ENCODE data around the gene NOSIP.
A peak's percentile ranks its signal among the peaks of the same experiment; 100 is the strongest.

The NOSIP gene

GRCh38 chr19:49579947-49580263 lies 451 bp downstream of the NOSIP start:
- Histone ChIP-seq H3K27me3 (ENCODE audit: insufficient read depth, poor library complexity, severe bottlenecking) (no peaks in the 10 kb centered on the region), H3K27ac (replicated peaks) (peak overlapping the region; percentile 74), H3K4me3 (replicated peaks; ENCODE audit: insufficient read depth, low read length) (peak overlapping the region; percentile 86)
- DNase-seq (ENCODE audit: low read depth in 1 of 2, low spot score in 1 of 2) = no peak
- TF ChIP-seq POLR2AphosphoS5 (IDR thresholded peaks at IDR 0.05; ENCODE audit: low read depth) (no peak), SPI1 (IDR thresholded peaks at IDR 0.05; ENCODE audit: borderline replicate concordance, low read depth) (no peak), REST (IDR thresholded peaks at IDR 0.05; ENCODE audit: insufficient replicate concordance, low read depth) (no peak), CTCF (IDR thresholded peaks at IDR 0.05; ENCODE audit: insufficient read depth, low read length) (no peak), GABPA (IDR thresholded peaks at IDR 0.05; ENCODE audit: low read depth) (no peak)

GRCh38 chr19:49579193-49579592 lies 1.2 kb downstream of the NOSIP start:
- Histone ChIP-seq H3K27ac (replicated peaks) (no peak overlapping the region), H3K27me3 (ENCODE audit: insufficient read depth, poor library complexity, severe bottlenecking) (no peaks in the 10 kb centered on the region), H3K4me3 (replicated peaks; ENCODE audit: insufficient read depth, low read length) (peak overlapping the region; percentile 86; the same call in 1 of the 2 replicates)
- DNase-seq (ENCODE audit: low read depth in 1 of 2, low spot score in 1 of 2) = no peak
- TF ChIP-seq REST (IDR thresholded peaks at IDR 0.05; ENCODE audit: insufficient replicate concordance, low read depth) (no peak), POLR2AphosphoS5 (IDR thresholded peaks at IDR 0.05; ENCODE audit: low read depth) (no peak), GABPA (IDR thresholded peaks at IDR 0.05; ENCODE audit: low read depth) (no peak), CTCF (IDR thresholded peaks at IDR 0.05; ENCODE audit: insufficient read depth, low read length) (no peak), SPI1 (IDR thresholded peaks at IDR 0.05; ENCODE audit: borderline replicate concordance, low read depth) (no peak)

- no peak overlapping the region for H3K27ac ChIP-seq (replicated peaks)
- no peak for TF ChIP-seq GABPA (IDR thresholded peaks at IDR 0.05; ENCODE audit: low read depth)
- TF ChIP-seq SPI1 (IDR thresholded peaks at IDR 0.05; ENCODE audit: borderline replicate concordance, low read depth) = no peak
- no peak for TF ChIP-seq POLR2AphosphoS5 (IDR thresholded peaks at IDR 0.05; ENCODE audit: low read depth)
- no peak for TF ChIP-seq CTCF (IDR thresholded peaks at IDR 0.05; ENCODE audit: insufficient read depth, low read length)
- TF ChIP-seq REST (IDR thresholded peaks at IDR 0.05; ENCODE audit: insufficient replicate concordance, low read depth) = no peak
- no peak overlapping the region for H3K4me3 ChIP-seq (replicated peaks; ENCODE audit: insufficient read depth, low read length)
- no peaks in the 10 kb centered on the region for H3K27me3 ChIP-seq (ENCODE audit: insufficient read depth, poor library complexity, severe bottlenecking)
- no peak for DNase-seq (ENCODE audit: low read depth in 1 of 2, low spot score in 1 of 2)
Measured at GRCh38 chr19:49574206-49574755, 6.1 kb downstream of the NOSIP start.
